Glutamatergic neuron (in vitro differentiated cells): Measurements from ENCODE around the gene MTURN. TPM values are rescaled to one million over a fixed set of nuclear protein-coding genes. Genes with fewer than 3 reads are reported as not detected.

Experiments used
- DNase-seq: peaks from one replicate; pipeline ENCODE4 v3.0.0; 2022
- H3K27ac Mint-ChIP-seq: one replicate; pipeline ENCODE4 v1.8.0; 2020; ENCODE audit warnings: mild to moderate bottlenecking, mixed read lengths, inconsistent platforms; ENCODE audit not compliant: unreplicated experiment
- H3K27me3 Mint-ChIP-seq: one replicate; pipeline ENCODE4 v1.8.0; 2020; ENCODE audit warnings: mild to moderate bottlenecking, moderate library complexity, mixed read lengths, inconsistent platforms; ENCODE audit not compliant: unreplicated experiment
- H3K36me3 Mint-ChIP-seq: one replicate; pipeline ENCODE4 v1.8.0; 2020; ENCODE audit warnings: mild to moderate bottlenecking, mixed read lengths, inconsistent platforms; ENCODE audit not compliant: unreplicated experiment
- H3K4me1 Mint-ChIP-seq: one replicate; pipeline ENCODE4 v1.8.0; 2020; ENCODE audit warnings: mild to moderate bottlenecking, low read depth, mixed read lengths, inconsistent platforms; ENCODE audit not compliant: unreplicated experiment
- H3K4me3 Mint-ChIP-seq: one replicate; pipeline ENCODE4 v1.8.0; 2020; ENCODE audit warnings: mild to moderate bottlenecking, mixed read lengths, inconsistent platforms; ENCODE audit not compliant: unreplicated experiment
- H3K9me3 Mint-ChIP-seq: one replicate; pipeline ENCODE4 v1.8.0; 2020; ENCODE audit warnings: mild to moderate bottlenecking, moderate library complexity, mixed read lengths, inconsistent platforms; ENCODE audit not compliant: unreplicated experiment
- total RNA-seq: library from RNA; stranded (reverse); fragmentation: NEBNext Ultra II Directional; extraction: Animal tissue kit (Norgen Biotek cat#: 25700); gene quantifications from one replicate; pipeline ENCODE4 v1.2.1, GENCODE V29; 2021; ENCODE audit not compliant: unreplicated experiment
- TF ChIP-seq, protein P1 (sequence below): fragments of 200-600 bp; sonication (generic); IDR thresholded peaks from one replicate; pipeline ENCODE4 v1.5.0; 2021; ENCODE audit not compliant: partially characterized antibody, unreplicated experiment

The MTURN gene
- total RNA-seq, 1 donor from 2014 or later: 32.6 TPM

DNA sequence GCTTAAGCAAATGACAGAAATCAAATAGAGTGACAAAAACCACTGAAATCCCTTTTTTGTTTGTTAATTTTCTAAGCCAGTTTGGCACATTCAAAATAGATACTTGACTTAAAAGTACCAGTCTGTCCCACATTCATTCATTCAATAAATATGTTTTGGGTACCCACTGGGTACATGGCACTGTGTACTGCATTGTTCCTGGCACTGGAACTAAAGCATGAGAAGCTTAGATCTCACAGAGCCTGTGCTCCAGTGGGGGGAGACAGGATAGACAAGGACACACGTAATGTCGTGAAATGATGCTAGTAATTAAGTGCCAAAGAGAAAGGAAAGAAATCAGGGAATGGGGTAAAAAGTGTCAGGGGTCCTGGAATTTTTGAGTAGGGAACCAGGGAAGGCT is 13.0 kb downstream of the MTURN start:
- Mint-ChIP-seq H3K4me1 (peaks cover 12% of the 10 kb centered on the region), H3K4me3 (no peak overlapping the region), H3K36me3 (no peaks in the 10 kb centered on the region), H3K27me3 (no peaks in the 10 kb centered on the region), H3K9me3 (no peaks in the 10 kb centered on the region), H3K27ac (no peak overlapping the region)
- DNase-seq: no peak
- TF ChIP-seq, protein P1, sequence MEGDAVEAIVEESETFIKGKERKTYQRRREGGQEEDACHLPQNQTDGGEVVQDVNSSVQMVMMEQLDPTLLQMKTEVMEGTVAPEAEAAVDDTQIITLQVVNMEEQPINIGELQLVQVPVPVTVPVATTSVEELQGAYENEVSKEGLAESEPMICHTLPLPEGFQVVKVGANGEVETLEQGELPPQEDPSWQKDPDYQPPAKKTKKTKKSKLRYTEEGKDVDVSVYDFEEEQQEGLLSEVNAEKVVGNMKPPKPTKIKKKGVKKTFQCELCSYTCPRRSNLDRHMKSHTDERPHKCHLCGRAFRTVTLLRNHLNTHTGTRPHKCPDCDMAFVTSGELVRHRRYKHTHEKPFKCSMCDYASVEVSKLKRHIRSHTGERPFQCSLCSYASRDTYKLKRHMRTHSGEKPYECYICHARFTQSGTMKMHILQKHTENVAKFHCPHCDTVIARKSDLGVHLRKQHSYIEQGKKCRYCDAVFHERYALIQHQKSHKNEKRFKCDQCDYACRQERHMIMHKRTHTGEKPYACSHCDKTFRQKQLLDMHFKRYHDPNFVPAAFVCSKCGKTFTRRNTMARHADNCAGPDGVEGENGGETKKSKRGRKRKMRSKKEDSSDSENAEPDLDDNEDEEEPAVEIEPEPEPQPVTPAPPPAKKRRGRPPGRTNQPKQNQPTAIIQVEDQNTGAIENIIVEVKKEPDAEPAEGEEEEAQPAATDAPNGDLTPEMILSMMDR: no peak

GRCh38 chr7:30148426-30148825 is 13.6 kb downstream of the MTURN start:
- H3K9me3 Mint-ChIP-seq: no peaks in the 10 kb centered on the region
- TF ChIP-seq, protein P1: no peak
- no peaks in the 10 kb centered on the region for H3K36me3 Mint-ChIP-seq
- peaks cover 7% of the 10 kb centered on the region for H3K4me1 Mint-ChIP-seq
- no peak overlapping the region for H3K4me3 Mint-ChIP-seq
- no peak overlapping the region for H3K27ac Mint-ChIP-seq
- H3K27me3 Mint-ChIP-seq: no peaks in the 10 kb centered on the region
- DNase-seq: no peak

GRCh38 chr7:30148951-30149459 is 14.2 kb downstream of the MTURN start:
- DNase-seq: no peak
- Mint-ChIP-seq H3K4me1 (peaks cover 5% of the 10 kb centered on the region), H3K4me3 (no peak overlapping the region), H3K27me3 (no peaks in the 10 kb centered on the region), H3K27ac (no peak overlapping the region), H3K36me3 (no peaks in the 10 kb centered on the region), H3K9me3 (no peaks in the 10 kb centered on the region)
- TF ChIP-seq, protein P1: no peak

DNA sequence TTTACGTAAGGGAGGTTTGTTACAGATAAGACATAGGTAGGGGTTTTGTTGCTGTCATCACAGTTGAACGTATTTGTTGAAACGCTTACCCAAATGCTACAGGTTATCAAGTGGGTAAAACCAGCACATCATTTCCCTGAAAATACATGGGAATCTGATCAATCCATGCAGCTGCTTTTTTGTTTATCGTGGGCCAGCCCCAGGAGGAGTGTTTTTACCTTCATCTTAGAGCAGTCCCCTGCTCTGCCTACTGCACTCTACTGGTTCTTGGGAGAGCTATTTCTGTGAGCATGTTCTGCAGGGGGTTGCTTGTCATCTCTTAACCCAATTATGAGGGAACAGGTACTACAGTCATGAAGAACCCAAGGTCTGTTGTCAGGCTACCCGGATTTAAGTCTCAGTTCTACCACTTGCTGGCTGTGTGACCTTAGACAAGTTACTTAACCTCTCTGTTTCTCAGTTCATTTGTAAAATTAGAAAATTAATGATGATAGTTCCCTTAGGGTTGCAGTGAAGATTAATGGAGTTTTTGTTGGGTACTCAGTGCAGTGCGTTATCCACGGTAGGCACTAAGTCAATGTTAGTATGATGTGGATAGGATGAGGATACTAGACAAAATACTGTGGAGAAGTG is 15.0 kb downstream of the MTURN start:
- no peak overlapping the region for H3K27ac Mint-ChIP-seq
- DNase-seq: no peak
- TF ChIP-seq, protein P1: no peak
- no peaks in the 10 kb centered on the region for H3K4me1 Mint-ChIP-seq
- no peaks in the 10 kb centered on the region for H3K27me3 Mint-ChIP-seq
- no peaks in the 10 kb centered on the region for H3K36me3 Mint-ChIP-seq
- H3K4me3 Mint-ChIP-seq: no peak overlapping the region
- no peaks in the 10 kb centered on the region for H3K9me3 Mint-ChIP-seq

- Mint-ChIP-seq H3K4me1 (peaks cover 5% of the 10 kb centered on the region), H3K27ac (no peak overlapping the region), H3K9me3 (no peaks in the 10 kb centered on the region), H3K27me3 (no peaks in the 10 kb centered on the region), H3K36me3 (no peaks in the 10 kb centered on the region), H3K4me3 (no peak overlapping the region)
- DNase-seq: no peak
- TF ChIP-seq, protein P1: no peak
Measured at GRCh38 chr7:30150711-30151110, 15.9 kb downstream of the MTURN start.
